GM21723 (cell line): ENCODE measurements around the gene CSNK1E.

Experiments
- ATAC-seq: cut with Tn5 transposase; IDR thresholded peaks from one replicate; pipeline ENCODE4 v1.9.1; 2021; ENCODE audit warnings: mild to moderate bottlenecking, moderate library complexity; ENCODE audit not compliant: unreplicated experiment

The CSNK1E gene

DNA sequence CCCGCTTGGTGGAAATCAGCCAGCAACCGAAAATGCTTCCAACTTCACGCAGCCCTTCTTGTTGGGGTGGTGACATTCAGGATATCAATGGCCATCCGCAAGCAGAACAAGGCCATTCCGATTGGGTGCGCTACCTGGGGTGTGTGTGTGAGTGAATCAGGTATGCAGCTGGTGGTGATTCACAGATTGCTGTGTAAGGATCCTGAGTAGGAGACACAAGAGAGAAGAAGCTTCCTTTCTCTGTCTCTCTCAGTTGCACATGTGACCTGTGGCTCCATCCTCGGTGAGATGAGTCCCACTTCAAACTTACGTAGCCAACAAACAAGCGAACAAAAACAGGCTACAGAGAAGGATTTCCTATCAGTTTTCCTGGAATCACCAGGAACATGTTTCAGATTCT is 34.8 kb downstream of the CSNK1E start:
- ATAC-seq, result no peak

GRCh38 chr22:38276166-38276565 is 41.1 kb downstream of the CSNK1E start:
- no peak for ATAC-seq

GRCh38 chr22:38273135-38273826 is 44.0 kb downstream of the CSNK1E start:
- no peak for ATAC-seq

DNA sequence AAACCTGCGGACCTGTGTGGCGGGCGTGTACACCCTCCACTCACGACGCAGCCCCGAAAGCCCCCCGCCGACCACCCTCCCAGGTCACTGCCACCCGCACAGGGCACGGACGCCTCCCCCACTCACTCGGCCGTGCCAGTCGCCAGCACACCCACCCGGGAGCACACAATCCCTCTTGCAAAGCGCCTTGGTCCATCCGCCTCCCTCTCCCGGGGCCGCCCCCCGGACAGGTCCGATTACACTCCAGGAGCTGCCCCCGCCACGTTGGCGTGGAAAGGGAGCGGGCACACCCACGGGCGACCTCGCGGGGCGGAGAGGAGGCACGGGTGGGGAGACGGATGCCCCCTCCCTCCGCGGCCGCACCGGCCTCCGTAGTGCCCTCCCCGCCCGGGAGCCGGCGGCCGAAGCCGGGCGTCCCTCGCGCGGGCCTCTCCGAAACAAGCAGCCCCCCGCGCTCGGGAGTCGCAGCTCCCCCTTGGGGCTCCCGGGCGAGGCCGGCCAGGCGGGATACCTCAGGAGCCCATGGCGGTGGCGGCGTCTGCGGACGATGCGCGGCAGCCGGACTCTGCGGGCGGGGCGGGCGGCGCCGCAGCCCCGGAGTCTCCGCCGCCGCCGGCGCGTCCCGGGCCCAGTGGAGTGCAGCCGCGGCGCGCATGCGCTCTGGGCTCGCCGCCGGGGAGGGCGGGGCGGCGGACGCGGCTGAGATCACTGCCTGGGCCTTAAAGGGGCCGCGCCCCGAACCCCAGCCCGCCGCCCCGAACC is 44.7 kb downstream of the CSNK1E start, which contains the start of gene TMEM184B:
TSS of gene TMEM184B (minus strand) at position 638 of the 762 bp plus-strand sequence. CDS start 25,049 bp downstream, outside the sequence.
- peak; percentile 61 for ATAC-seq

DNA sequence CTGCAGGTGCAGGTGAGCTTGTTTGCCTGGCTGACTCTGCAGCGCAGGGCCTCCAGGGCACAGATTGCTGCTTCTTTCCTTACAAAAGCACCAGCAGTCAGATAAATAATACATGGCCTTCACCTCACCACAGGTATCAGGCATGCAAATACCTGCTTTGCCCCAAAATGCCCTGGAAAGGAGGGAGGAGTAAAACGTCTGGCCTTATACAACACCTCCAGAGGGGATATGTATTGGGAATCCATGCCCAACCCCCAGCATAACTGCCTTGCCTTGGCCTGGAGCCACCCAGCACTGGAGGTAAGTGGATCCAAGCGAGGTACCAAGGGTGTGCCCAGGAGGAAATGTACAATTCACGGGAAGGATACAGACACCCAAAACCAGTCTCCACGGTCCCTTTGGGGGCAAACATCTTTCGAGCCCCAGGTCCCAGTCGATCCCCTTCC is 45.3 kb downstream of the CSNK1E start:
- no peak for ATAC-seq

DNA sequence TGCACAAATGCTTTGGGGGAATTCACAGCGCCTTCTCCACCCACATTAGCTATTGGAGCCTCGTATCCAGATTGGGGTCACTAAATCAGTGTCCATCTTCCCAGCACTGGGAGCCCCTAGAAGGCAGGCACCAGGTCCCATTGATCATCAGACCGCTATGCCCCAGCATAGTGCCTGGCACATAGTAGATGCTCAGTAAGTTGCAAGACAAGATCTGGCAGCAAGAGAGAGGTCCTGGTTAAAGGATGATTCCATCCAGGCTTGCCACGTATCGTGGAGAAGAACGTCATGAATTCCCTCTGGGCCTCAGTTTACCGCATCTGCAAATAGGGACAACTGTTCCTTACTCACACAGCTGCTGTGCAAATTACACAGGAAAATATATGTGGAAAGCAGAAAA is 46.1 kb downstream of the CSNK1E start:
- ATAC-seq, result no peak

DNA sequence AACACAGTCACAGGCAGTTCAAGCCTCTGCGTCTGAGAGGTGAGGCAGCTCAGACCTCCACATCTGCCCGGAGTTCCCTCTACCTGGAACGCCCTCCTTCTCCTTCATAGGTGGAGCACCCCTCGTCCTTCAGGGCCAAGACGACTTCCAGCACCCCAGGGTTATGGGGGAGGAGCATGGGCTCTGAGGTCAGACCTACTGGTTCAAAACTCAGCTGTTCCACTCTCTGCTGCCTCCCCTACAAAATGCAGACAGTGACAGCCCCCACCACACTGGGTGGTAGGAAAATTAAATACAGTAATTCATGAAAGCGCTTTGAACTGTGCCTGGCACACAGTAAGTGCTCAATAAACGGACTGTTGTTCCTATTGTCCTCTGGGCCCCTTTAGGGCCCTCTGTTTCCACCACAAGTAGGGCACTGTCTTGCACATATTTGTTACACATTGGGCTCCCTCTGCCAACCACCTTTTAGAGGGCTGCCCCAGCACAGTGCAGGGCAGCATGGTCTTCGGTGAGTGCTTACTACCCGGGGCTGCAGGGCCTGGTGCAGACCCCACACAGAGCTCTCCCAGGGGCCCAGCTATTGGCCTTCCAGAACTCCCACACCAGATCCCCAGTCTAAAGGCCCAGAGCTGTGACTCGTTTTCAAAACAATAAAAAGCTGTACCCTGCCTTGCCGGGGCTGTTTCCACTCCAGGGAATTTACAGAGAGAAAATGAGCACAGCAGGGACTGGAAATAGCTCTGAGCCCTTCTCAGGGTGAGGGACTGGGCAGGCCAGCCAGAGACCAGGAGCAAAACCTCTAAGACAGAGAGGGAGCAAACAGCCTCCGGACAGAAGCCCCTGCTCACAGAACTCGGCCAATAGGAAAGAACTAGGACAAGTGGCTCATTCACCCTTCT is 46.9 kb downstream of the CSNK1E start:
- ATAC-seq, result no peak

DNA sequence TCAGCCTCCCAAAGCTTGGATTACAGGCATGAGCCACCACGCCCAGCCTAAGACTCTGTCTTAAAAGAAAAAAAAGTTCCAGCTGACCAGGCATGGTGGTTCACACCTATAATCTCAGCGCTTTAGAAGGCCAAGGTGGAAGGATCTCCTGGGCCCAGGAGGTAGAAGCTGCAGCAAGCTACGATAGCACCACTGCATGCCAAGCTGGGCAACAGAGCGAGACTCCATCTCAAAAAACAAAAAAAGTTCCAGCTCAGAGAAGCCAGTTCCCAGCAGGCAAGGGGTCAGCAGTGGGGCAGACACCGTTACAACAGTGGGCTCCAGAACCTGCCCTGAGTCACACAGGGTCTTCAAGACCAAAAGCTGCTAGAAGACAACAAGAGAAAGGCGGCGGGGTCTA is 47.8 kb downstream of the CSNK1E start:
- ATAC-seq, result no peak

DNA sequence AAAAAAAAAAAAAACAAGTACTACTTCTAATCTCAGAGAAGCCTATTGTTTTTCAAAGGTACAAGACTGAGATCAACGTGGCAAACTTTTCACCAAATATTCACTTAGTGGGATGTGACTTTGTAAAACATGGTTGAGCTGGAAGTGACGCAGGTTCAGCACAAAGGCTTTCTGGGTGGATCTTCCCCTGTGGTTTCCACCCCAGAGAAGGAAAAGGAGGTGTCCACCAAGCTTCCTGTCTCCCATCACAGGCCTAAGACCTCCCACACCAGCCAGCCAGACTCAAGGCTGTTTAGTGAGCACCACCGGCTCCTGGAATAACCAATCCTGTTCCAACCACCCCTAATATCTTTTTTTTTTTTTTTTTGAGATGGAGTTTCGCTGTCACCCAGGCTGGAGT is 50.1 kb downstream of the CSNK1E start:
- ATAC-seq, result no peak

DNA sequence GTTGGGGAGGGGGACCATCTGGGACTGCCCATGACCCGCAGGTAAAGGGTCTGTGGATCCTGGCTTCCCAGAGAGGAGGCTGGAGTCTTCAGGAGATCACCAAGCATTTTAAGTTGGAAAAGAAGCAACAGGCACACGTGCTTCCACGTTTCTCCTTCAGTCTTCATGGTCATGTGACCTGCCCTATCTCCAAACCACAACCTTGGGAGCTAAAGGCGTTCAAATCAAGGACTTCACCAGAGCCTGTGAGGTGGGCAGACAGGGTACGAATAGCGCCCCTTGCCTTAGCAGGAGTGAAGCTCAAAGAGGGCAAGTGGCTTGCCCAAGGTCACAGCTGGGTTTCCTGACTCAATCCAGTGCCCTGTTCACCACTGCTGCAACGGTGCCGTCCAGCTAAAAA is 51.1 kb downstream of the CSNK1E start:
- ATAC-seq, result no peak

DNA sequence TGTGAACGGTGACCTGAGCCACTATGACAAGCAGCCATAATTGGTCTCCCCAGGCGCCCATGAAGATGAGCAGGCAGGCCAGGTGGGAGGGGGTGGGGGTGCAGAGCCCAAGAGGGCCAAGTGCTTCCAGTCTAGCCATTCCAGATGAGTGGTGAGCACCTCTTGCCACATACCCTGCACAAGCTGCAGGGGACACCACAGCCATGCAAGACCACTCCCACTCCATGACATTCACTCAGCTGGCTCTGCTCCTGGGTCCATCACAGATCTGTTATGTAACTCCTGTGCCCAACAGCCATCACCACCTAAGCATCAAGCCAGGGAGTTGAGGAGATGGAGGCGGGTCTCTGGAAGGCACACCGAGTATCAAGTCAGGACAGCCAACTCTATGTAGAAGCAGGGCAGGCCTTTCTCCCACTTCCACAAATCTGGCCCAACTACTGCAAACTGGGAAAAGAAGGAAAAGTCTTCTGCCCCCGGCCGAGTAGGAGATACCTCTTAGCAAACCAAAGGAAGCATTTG is 52.9 kb downstream of the CSNK1E start:
- ATAC-seq, result no peak

- no peak for ATAC-seq
These were observed 55.0 kb downstream of the CSNK1E start for GRCh38 chr22:38262051-38262795.

- ATAC-seq, result peak; percentile 17
These were observed 56.2 kb downstream of the CSNK1E start for GRCh38 chr22:38260761-38261681.

DNA sequence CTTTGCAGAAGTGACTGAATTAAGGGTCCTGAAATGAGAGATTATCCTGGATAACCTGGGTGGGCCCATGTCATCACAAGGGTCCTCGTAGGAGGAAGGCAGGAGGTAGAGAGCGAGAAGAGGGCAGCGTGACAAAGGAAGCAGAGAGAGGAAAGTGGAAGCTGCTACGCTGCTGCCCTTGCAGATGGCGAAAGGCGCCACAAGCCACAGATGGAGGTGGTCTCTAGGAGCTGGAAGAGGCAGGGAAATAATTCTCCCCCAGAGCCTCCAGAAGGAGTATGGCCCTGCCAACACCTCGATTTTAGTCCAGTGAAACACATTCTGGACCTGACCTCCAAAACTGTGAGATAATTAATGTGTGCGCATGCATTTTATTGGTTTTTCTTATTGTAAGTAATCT is 57.9 kb downstream of the CSNK1E start:
- no peak for ATAC-seq

DNA sequence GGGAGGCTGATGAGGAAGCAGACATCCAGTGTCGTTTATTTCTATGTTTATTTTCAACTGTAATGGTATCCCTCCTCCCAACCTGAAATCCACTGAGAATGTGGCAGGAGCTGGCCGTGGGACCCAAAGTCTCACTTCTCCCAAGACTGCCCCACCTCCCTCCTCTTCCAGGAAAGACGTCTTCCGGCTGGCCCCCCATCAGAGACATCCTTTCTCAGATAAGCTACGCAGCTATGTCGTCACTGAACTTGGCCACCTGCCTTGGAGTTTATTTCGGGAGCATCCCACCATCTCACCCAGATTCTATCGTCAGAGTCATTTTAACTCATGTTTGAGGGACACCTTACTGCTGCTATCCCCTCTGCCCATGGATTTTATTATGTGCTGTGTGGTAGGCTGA is 58.3 kb downstream of the CSNK1E start:
- no peak for ATAC-seq

DNA sequence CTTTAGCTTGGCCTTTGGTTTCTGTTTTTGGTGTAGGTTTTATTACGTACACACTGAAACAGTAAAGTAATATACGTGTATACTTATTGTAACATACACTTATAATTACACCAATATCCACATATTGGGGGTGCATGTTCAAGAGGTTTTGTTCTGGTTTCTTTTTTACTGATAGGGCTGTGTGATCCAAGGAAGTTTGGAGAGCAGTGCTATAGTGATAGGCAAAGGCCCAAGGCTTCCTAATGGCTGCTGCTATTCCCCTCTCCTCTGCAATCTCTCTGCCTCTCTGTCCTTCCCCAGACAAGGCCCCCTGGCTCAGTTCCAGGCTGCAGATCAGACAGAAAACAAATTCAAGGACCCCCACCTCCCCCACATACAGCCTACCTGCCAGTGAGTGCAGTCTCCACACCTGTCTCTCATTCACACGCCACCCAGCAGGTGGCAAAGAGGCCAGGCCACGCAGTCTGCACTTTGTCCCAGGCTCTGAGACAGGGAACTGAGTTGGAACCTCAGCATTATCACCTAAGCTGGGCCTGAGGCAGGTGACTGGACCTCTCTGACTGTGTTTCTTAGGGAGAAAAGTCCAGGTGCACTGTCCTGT is 59.5 kb downstream of the CSNK1E start:
- ATAC-seq, result no peak

DNA sequence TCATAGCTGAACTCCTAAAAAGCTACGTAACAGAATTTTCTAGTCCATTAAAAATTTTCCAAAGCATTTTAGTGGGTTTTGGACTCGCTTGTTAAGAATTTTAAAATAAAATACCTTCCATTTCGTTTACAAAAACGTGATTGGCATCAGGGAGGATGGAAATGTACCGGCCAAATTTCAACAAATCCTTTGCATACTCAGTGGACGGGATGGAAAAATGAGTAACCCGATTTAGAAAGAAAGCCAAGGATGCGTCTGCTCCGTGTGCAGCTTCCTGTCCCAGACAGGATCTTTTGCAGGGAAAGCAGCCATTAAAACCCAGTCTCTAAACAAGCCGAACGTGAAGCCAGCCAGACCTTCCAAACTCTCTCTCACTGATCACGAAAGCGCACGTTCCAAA is 60.1 kb downstream of the CSNK1E start:
- ATAC-seq, result no peak

GRCh38 chr22:38255697-38256096 is 61.5 kb downstream of the CSNK1E start:
- no peak for ATAC-seq

DNA sequence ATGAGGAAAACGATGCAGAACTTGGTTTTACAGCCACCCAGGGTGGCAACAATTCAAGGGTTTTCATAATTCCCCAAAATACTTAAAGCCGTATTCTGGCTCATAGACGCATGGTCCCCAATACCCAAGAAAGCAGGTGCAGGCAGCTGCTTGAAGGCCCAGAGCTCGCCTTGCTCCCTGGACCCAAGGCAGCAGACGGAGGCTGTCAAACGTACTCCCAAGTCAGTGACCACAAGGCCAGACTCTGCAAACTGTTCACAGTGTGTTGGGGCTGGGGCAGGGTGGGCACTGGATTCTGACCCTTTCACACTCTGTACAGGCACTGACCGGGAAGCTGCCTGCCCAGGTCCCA is 65.9 kb downstream of the CSNK1E start:
- ATAC-seq, result no peak
